ENCODE results near the gene WWOX. TPM values are rescaled to one million over a fixed set of nuclear protein-coding genes. Genes with fewer than 3 reads are reported as not detected.

The WWOX gene
- total RNA-seq, 6 experiments from 2014 or later: 0.46 to 3.4 (median 1.3) TPM

DNA sequence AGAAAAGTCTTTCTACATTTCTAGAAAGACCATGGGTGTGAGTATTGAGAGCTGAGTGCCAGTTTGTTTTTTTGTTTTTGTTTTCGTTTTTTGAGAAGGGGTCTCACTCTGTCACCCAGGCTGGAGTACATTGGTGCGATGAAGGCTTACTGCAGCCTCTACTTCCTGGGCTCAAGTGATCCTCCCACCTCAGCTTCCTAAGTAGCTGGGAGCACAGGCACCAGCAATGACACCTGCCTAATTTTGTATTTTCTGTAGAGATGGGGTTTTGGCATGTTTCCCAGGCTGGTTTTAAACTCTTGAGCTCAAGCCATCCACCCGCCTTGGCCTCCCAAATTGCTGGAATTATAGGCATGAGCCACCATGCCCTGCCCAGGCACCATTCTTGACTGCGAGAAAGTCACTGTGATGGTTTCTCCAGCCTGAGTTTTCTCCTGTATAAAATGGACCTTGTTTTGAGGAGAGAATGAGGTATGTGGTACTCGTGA is 827.3 kb downstream of the WWOX start:
- no peaks in the 10 kb centered on the region for H3K4me1 Mint-ChIP-seq (ENCODE audit: low read depth)
- H3K27me3 Mint-ChIP-seq (ENCODE audit: insufficient read depth): no peaks in the 10 kb centered on the region
- H3K4me3 Mint-ChIP-seq: no peak overlapping the region
- no peaks in the 10 kb centered on the region; the same call in 1 of the 2 replicates for H3K36me3 Mint-ChIP-seq (ENCODE audit: low read depth)
- TF ChIP-seq CTCF (IDR thresholded peaks at IDR 0.05): no peak
- peaks cover 48% of the 10 kb centered on the region for H3K9me3 Mint-ChIP-seq
- H3K27ac Mint-ChIP-seq: no peak overlapping the region
- DNase-seq: no peak

DNA sequence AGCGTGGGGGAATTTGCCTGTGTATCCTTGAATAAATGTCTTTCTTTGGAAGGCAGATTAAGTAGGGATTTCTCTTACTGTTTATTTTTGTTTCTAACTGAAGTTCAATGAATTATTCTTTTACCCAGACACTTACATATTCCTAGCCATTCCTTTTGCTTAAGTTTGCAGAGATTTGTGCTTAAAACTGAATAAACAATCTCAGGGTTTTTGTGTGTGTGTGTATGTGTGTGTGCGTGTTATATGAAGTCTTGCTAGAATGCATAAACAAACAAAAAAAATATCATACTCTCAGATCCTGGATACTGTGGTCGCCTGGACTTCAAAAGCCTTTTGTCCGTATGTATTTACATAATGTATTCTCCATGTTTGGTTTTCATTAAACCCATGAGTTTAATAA is 828.3 kb downstream of the WWOX start:
- H3K4me3 Mint-ChIP-seq: no peak overlapping the region
- H3K9me3 Mint-ChIP-seq: peaks cover 50% of the 10 kb centered on the region
- no peak for DNase-seq
- H3K4me1 Mint-ChIP-seq (ENCODE audit: low read depth): no peaks in the 10 kb centered on the region
- no peak overlapping the region for H3K27ac Mint-ChIP-seq
- no peak for TF ChIP-seq CTCF (IDR thresholded peaks at IDR 0.05)
- no peaks in the 10 kb centered on the region; the same call in 1 of the 2 replicates for H3K36me3 Mint-ChIP-seq (ENCODE audit: low read depth)
- no peaks in the 10 kb centered on the region for H3K27me3 Mint-ChIP-seq (ENCODE audit: insufficient read depth)

- Mint-ChIP-seq H3K36me3 (ENCODE audit: low read depth) (no peaks in the 10 kb centered on the region), H3K27me3 (ENCODE audit: insufficient read depth) (no peaks in the 10 kb centered on the region), H3K4me3 (no peak overlapping the region), H3K27ac (no peak overlapping the region), H3K4me1 (ENCODE audit: low read depth) (no peaks in the 10 kb centered on the region), H3K9me3 (peaks cover 48% of the 10 kb centered on the region)
- no peak for DNase-seq
- no peak for TF ChIP-seq CTCF (IDR thresholded peaks at IDR 0.05)
These were observed 830.4 kb downstream of the WWOX start for GRCh38 chr16:78929841-78930240.

DNA sequence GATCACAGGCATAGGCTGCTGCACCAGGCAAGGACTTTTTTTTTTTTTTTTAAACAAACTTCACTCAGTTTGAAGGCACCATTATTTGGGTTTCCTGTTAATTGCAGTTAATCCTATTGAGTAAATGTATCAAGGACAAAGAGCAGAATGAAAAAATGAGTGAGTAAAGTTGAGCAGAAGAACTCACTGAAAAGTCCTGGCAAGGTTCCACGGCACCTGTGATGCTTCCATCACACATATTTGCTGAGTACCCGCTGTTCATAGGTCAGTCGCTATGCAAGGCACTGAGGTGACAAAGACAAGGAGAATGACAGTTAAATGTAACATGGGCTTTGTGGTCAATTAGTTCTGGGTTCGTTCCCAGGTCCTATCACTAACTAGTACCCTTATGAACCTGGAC is 831.1 kb downstream of the WWOX start:
- no peak overlapping the region for H3K27ac Mint-ChIP-seq
- no peaks in the 10 kb centered on the region for H3K4me1 Mint-ChIP-seq (ENCODE audit: low read depth)
- no peak for DNase-seq
- no peak for TF ChIP-seq CTCF (IDR thresholded peaks at IDR 0.05)
- H3K27me3 Mint-ChIP-seq (ENCODE audit: insufficient read depth): no peaks in the 10 kb centered on the region
- H3K9me3 Mint-ChIP-seq: peaks cover 50% of the 10 kb centered on the region
- no peaks in the 10 kb centered on the region for H3K36me3 Mint-ChIP-seq (ENCODE audit: low read depth)
- H3K4me3 Mint-ChIP-seq: no peak overlapping the region

DNA sequence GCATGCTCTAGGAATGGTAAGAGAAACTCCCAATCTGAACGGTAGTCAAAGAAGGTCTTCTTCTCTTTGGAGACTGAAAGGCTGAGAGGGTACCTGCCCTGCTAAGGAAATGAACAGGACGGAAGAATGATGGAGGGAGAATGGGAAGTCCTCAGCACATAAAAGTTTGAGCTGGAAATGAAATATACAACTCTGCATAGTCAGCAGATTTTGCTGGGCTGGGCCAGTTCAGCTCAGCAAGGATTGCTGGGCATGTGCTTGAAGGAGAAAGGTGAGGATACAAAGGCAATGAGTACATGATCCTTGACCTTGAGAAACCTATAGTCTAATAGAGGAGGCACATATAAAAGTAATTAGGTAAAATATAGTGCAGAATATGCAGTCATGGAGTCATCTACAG is 831.8 kb downstream of the WWOX start:
- H3K27ac Mint-ChIP-seq: no peak overlapping the region
- no peak for TF ChIP-seq CTCF (IDR thresholded peaks at IDR 0.05)
- H3K4me3 Mint-ChIP-seq: no peak overlapping the region
- H3K4me1 Mint-ChIP-seq (ENCODE audit: low read depth): no peaks in the 10 kb centered on the region
- H3K27me3 Mint-ChIP-seq (ENCODE audit: insufficient read depth): no peaks in the 10 kb centered on the region; the same call in 1 of the 2 replicates
- no peak for DNase-seq
- H3K9me3 Mint-ChIP-seq: peaks cover 45% of the 10 kb centered on the region
- H3K36me3 Mint-ChIP-seq (ENCODE audit: low read depth): no peaks in the 10 kb centered on the region

- Mint-ChIP-seq H3K4me1 (ENCODE audit: low read depth) (no peaks in the 10 kb centered on the region), H3K9me3 (peaks cover 44% of the 10 kb centered on the region), H3K4me3 (no peak overlapping the region), H3K27me3 (ENCODE audit: insufficient read depth) (no peaks in the 10 kb centered on the region; the same call in 1 of the 2 replicates), H3K36me3 (ENCODE audit: low read depth) (no peaks in the 10 kb centered on the region), H3K27ac (no peak overlapping the region)
- TF ChIP-seq CTCF (IDR thresholded peaks at IDR 0.05): no peak
- DNase-seq: no peak
These were observed 832.2 kb downstream of the WWOX start for GRCh38 chr16:78931678-78932077.
